Measurements from ENCODE around the gene TMX4.

GRCh38 chr20:8060977-8061376 is 41.4 kb upstream of the TMX4 start:
- TF ChIP-seq CTCF (conservative IDR thresholded peaks at IDR 0.05; ENCODE audit: low read depth, low read length) (no peak), EZH2 (IDR thresholded peaks at IDR 0.05; ENCODE audit: low read length, unreplicated experiment) (no peak), EZH2phosphoT487 (IDR thresholded peaks at IDR 0.05; ENCODE audit: borderline replicate concordance, low read length) (no peak)

Data from PC-3 (cell line).